CD4-positive, alpha-beta T cell treated with Interleukin-4 for 1 hour (primary cell): ENCODE results near the gene ADTRP.
"Not testable (repeated sequence)": the region's sequence is repeated elsewhere in the genome, so short reads cannot be mapped to it uniquely, and the experiment has no call there.

ENCODE experiments used
- DNase-seq, 2 donors: peaks; one replicate each; pipeline ENCODE4 v3.0.0-alpha.2; 2020 to 2022

Gene ADTRP

GRCh38 chr6:11689847-11690246 is 88.8 kb downstream of the ADTRP start:
- DNase-seq, result no peak

DNA sequence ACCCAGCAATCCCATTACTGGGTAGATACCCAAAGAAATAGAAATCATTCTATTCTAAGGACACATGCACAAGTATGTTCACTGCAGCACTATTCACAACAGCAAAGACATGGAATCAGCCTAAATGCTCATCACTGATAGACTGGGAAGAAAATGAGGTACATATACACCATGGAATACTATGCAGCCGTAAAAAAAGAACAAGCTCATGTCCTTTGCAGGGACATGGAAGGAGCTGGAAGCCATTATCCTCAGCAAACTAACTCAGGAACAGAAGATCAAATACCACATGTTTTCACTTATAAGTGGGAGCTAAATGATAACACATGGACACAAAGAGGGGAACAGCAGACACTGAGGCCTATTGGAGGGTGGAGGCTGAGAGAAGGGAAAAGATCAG is 89.2 kb downstream of the ADTRP start:
- not testable (repeated sequence) for DNase-seq

DNA sequence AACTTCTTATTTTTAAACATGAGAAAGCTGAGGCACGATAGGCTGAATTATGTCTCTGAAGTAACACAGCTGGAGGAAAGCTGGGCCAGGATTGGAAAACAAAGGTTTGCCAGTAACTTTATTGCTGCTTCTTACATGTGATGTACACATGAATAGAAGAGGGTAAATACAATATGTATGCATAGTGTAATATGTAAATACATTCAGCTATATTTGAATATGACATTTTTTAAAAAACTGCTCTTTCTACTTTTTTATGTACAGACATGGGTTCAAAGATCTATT is 90.2 kb downstream of the ADTRP start:
- no peak for DNase-seq

GRCh38 chr6:11685481-11686093 is 93.0 kb downstream of the ADTRP start:
- no peak for DNase-seq

DNA sequence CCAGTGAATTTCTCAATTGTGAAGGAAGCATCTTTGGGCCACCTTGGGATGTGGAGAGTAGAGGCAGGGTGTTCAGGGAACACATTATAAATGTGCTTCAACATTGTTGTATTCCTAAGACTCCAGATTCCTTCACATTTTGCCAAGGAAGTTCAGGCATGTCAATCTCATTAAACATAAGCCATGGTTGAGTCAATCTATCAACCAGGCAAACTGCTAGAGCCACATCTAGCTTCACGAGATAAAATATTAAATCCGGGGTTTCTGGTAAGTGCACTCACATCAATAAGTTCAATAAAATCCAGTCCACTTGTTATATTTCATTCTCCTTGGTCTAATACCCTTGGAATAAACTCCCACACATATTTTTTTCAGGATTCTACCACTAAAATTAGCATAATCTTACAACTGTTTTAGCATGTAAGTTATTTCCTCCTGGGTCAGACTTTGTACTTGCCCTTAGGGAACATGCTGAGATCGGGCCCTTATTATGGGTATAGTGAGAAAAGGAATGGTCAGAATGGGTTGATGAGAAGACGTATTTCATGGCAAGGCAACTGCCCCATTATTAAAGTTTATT is 93.6 kb downstream of the ADTRP start:
- no peak for DNase-seq

GRCh38 chr6:11683871-11684270 is 94.7 kb downstream of the ADTRP start:
- DNase-seq, result no peak

DNA sequence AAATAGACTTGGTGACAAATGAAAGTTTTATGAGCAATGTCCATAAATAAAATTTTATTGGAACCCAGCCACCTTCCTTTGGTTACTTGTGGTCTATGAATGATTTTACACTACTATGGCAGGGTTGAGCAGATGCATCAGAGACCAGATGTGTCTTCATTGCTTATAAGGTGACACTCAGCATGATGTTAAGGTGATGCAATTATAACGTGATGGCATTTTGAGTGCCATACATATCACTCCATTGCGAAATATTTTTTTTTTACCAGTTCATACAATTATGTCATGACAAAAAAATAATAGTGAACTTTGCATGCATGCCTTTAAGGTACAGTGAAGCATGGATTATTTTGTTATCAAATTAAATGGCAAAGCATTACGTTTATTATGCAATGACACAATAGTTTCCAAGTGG is 96.0 kb downstream of the ADTRP start:
- no peak for DNase-seq

DNA sequence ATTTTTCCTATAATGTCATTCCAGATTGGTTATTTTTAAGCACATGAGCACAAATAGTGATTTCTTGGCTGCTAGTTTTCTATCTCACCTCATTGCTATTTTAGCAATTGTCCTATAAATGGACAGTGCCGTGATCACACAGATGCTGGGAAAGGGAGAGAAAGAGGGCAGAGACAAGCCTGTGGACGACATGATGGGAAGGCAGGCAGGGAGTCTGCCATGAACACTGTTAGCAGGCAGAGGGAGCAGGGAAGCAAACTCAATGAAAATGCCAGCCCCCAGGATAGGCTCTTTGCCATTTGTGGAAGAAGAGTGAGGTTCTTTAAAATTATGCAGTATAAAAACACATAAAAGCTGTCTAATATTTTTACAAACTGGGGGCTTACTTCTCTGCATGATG is 96.8 kb downstream of the ADTRP start:
- DNase-seq, result no peak

DNA sequence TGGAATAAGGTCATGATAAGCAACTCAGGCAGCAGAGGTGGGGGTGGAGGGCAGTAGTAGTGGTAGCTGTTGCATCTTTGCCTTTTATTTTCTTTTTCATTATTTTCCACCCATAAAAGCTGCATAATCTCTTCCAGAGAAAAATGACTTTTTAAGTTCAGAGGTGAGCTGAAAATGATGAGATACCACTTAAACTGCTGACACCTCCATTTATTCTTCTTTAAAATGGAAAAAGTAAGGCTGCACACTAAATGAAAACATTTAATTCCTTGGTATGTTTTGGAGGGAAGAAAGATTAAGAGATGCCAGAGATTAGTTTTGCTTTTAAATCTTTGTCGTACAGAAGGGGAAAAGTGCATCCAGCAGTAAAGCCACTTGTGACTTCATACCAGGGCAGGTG is 97.2 kb downstream of the ADTRP start:
- no peak for DNase-seq

GRCh38 chr6:11680479-11680878 is 98.1 kb downstream of the ADTRP start:
- not testable (repeated sequence) for DNase-seq

DNA sequence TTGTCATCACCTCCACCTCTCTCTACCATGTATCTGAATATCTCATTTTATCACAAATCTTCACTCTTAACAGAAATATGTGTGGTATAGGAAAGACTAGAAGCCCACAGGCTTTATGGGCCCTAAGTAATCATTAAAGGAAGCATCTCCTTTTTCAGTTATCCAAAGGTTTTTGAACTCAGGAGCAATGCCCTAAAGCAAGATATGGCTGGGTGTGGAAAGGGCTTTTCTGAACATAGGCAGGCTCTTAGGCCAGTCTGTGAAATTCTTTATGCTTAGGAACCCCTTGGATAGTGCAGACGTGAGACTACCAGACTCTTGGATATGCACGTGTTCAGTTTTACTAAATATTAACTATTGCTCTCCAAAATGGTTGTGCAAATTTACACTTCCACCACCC is 99.5 kb downstream of the ADTRP start:
- no peak for DNase-seq

- peak in 1 of 2 donors; percentile 8 for DNase-seq
Measured at GRCh38 chr6:11675601-11676000, 103.0 kb downstream of the ADTRP start.

- no peak for DNase-seq
Measured at GRCh38 chr6:11672669-11673068, 105.9 kb downstream of the ADTRP start.

DNA sequence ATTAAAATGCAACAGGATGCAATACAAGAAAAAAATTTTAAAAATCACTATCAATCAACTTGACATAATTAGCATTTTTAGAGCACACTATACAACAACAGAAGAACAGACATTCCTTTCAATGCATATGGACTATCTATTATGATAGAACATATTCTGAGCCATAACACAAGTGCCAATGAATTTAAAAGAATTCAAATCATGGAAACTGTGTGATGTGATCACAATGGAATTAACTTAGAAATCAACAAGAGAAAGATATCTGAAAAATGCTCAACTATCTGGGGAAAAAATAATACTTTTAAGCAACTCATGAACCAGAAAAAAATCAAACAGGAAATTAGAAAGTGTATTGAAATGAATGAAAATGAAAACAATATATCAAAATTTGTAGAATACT is 106.3 kb downstream of the ADTRP start:
- DNase-seq, result no peak

DNA sequence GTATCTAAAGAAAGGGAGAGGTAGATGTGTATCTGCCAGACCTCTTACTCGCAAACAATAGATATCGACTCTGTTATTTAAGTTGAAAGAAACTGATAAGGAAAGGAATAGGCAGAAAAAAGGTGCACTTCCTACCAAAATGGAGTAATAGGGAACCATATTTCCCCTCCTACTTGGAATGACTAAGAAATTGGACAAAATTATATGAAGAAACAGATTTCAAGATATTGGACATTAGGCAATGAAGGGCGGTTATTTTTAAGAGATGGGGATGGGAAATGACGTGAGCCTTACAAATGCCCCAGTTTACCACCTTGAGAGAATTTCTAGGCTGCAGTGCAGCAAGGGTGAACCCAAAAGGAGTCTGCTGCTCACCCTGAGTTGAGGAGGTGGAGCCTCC is 108.9 kb downstream of the ADTRP start:
- DNase-seq, result no peak

- DNase-seq, result no peak
Measured at GRCh38 chr6:11668455-11668854, 110.1 kb downstream of the ADTRP start.

DNA sequence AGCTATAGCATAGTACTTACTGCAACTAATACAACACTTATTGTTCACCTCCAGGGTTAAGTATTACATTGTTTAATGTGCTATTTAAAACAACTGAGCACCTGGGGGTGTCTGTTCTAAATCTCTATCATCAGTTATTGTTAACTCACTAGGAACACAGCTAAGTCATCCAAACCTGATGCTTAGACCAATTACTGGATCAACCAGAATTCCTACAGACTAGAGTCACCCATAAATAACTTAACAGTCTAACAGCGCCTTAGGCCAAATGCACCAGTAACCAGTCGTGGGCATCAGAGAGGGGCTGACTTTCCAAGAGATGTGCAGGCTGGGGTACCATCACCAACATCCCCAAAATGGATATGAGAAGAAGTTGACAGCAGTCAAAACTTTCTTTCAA is 110.7 kb downstream of the ADTRP start:
- no peak for DNase-seq

DNA sequence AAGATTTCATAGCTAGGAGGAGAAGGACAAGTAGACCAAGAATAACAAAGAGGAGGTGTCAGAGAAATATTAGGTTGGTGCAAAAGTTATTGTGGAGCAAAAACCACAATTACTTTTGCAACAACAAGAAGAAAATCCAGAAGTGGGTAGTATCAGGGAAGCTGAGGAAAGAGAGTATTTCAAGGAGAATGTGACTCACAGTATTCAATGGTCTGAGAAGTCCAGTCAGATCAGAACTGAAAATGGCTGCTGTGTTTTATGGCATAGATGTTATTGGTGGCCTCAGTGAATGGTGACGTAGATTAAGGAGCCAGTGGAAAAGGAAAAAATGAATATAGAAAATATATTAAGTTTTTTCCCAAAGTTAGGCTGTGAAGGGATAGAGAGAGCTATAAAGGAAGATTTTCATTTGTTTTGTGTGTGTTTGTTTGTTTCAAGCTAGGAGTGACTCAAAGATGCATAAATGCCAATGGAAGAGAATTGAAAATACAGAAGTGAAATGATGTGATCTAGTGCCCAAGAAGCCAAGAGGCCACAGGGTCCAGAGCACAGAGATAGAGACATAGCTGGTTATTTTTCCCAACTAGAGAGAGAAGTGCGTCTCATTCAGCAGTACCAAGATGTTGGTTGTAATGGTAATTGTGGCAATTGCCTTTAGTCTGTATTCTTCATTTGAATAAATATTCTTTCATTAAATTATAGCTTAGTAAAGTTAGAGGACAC is 112.8 kb downstream of the ADTRP start:
- no peak for DNase-seq
